HepG2 (cell line): ENCODE data around the gene ZMIZ1. TPM values are rescaled to one million over a fixed set of nuclear protein-coding genes. Genes with fewer than 3 reads are reported as not detected.

ENCODE experiments used
- ATAC-seq: fragments of 200-7000 bp; cut with Tn5 transposase; 3 replicates; pipeline ENCODE4 v1.9.1; 2020; ENCODE audit warnings: mild to moderate bottlenecking, moderate library complexity
- BruUV-seq: library from RNA; stranded (reverse); fragments of 400-500 nt; replicated peaks from 2 replicates; lab custom pipeline; 2021; lab: Mats Ljungman, UMichigan
- CTCF ChIA-PET: fragments of 300-600 bp; formaldehyde crosslinking; extraction: SDS; loops from one replicate; lab custom pipeline; 2021; ENCODE audit warnings: low total read pairs, inconsistent platforms, low intra/inter-chr PET ratio; lab: Yijun Ruan, JAX
- POLR2A ChIA-PET: fragments of 350-600 bp; sonication (Branson Sonifier 250); formaldehyde crosslinking; loops from one replicate; lab custom pipeline; 2020; ENCODE audit warnings: antibody characterized with exemption, inconsistent platforms; lab: Yijun Ruan, JAX
- DNase-seq: peaks from one replicate; pipeline ENCODE4 v3.0.0-alpha.2; 2015; ENCODE audit warnings: low spot score
- FAIRE-seq: peaks from 3 replicates; lab custom pipeline; 2011; peaks lifted over from hg19 to GRCh38; lab: Jason Lieb, UNC
- H2AFZ ChIP-seq: one replicate; pipeline ENCODE4 v1.6.1; 2011; ENCODE audit warnings: low read length, inconsistent platforms
- H3K27ac ChIP-seq: fragments of 300-600 bp; 3 replicates; pipeline ENCODE4 v1.8.0; 2011; ENCODE audit warnings: mixed run types, mild to moderate bottlenecking, mixed read lengths, low read length, inconsistent platforms; ENCODE audit not compliant: insufficient read depth; ENCODE audit errors: extremely low read length
- H3K27me3 ChIP-seq, 2 experiments: fragments of 200-600 bp in 1 of 2; 2 replicates in 1 of 2; 3 replicates in 1 of 2; pipeline versions ENCODE4 v1.6.0 to v1.8.0; 2011; ENCODE audit warnings: low read length in 2 of 2, mild to moderate bottlenecking in 2 of 2, moderate library complexity in 2 of 2, inconsistent platforms in 1 of 2; ENCODE audit not compliant: insufficient read depth in 2 of 2, control insufficient read depth in 1 of 2
- H3K36me3 ChIP-seq, 2 experiments: fragments of 200-600 bp in 1 of 2; replicated peaks in 1 of 2; 2 replicates in 1 of 2; 3 replicates in 1 of 2; pipeline versions ENCODE4 v1.5.1 to v1.8.0; 2011; ENCODE audit warnings: low read length in 2 of 2, inconsistent platforms in 1 of 2; ENCODE audit not compliant: insufficient read depth in 2 of 2, control insufficient read depth in 1 of 2
- H3K4me1 ChIP-seq: 2 replicates; pipeline ENCODE4 v1.5.1; 2012; ENCODE audit warnings: low read length, inconsistent platforms; ENCODE audit not compliant: insufficient read depth
- H3K4me2 ChIP-seq: 2 replicates; pipeline ENCODE4 v1.6.0; 2011; ENCODE audit warnings: low read depth, low read length, inconsistent platforms
- H3K4me3 ChIP-seq, 3 experiments: fragments of 200-600 bp in 1 of 3; sonication (generic), shearing (Covaris generic) in 1 of 3; replicated peaks in 1 of 3; 2 replicates each; pipeline ENCODE4 v1.5.1; 2011 to 2016; ENCODE audit warnings: low read length in 3 of 3, inconsistent platforms in 2 of 3, low read depth in 2 of 3, mild to moderate bottlenecking in 2 of 3, control low read depth in 1 of 3, mixed read lengths in 1 of 3; ENCODE audit not compliant: insufficient read depth in 1 of 3
- H3K79me2 ChIP-seq: one replicate; pipeline ENCODE4 v1.6.1; 2011; ENCODE audit warnings: low read length, inconsistent platforms; ENCODE audit not compliant: insufficient read depth
- H3K9ac ChIP-seq: 2 replicates; pipeline ENCODE4 v1.6.0; 2011; ENCODE audit warnings: mild to moderate bottlenecking, low read depth, low read length, inconsistent platforms; ENCODE audit not compliant: insufficient read depth
- H3K9me3 ChIP-seq: 2 replicates; pipeline ENCODE4 v1.5.1; 2012; ENCODE audit warnings: mild to moderate bottlenecking, low read length
- H4K20me1 ChIP-seq: 2 replicates; pipeline ENCODE4 v1.6.0; 2011; ENCODE audit warnings: inconsistent platforms, mild to moderate bottlenecking, low read length, moderate library complexity; ENCODE audit not compliant: insufficient read depth
- ELF4 ChIP-seq: sonication (generic); formaldehyde crosslinking; IDR thresholded peaks from 2 replicates; pipeline ENCODE4 v1.5.0; 2020; ENCODE audit warnings: missing genetic modification reagents, mild to moderate bottlenecking, moderate library complexity, borderline replicate concordance
- GATAD2A ChIP-seq: IDR thresholded peaks from 2 replicates; pipeline ENCODE4 v1.6.1; 2016
- HOXA3 ChIP-seq: sonication (generic); formaldehyde crosslinking; IDR thresholded peaks from 2 replicates; pipeline ENCODE4 v1.5.0; 2020; ENCODE audit warnings: missing genetic modification reagents
- KLF16 ChIP-seq, 2 experiments: sonication (generic) in 1 of 2; formaldehyde crosslinking in 1 of 2; IDR thresholded peaks; 2 replicates each; pipeline versions ENCODE4 v1.6.1 to v1.8.0; 2016 to 2023; ENCODE audit warnings: missing genetic modification reagents in 2 of 2, missing compliant biosample characterization in 1 of 2
- KMT2A ChIP-seq: sonication (generic); formaldehyde crosslinking; IDR thresholded peaks from 2 replicates; pipeline ENCODE4 v1.4.0; 2020; ENCODE audit warnings: missing genetic modification reagents
- MED8 ChIP-seq: sonication (generic); formaldehyde crosslinking; IDR thresholded peaks from 2 replicates; pipeline ENCODE4 v1.8.1; 2023; ENCODE audit warnings: mild to moderate bottlenecking, missing genetic modification reagents; ENCODE audit not compliant: insufficient replicate concordance
- RAD51 ChIP-seq: fragments of 450-650 bp; IDR thresholded peaks from 2 replicates; pipeline ENCODE4 v1.6.1; 2016; ENCODE audit warnings: borderline replicate concordance
- RBM22 ChIP-seq: fragments of 200-400 bp; formaldehyde crosslinking; optimal IDR thresholded peaks from 2 replicates; pipeline ENCODE3; 2017; ENCODE audit warnings: mild to moderate bottlenecking, low read length, moderate library complexity
- SOX6 ChIP-seq, 2 experiments: fragments of 450-650 bp in 1 of 2; sonication (generic) in 1 of 2; formaldehyde crosslinking in 1 of 2; IDR thresholded peaks; 2 replicates each; pipeline versions ENCODE4 v1.4.0 to v1.6.1; 2017 to 2020; ENCODE audit warnings: antibody characterized with exemption in 1 of 2, mild to moderate bottlenecking in 1 of 2, missing genetic modification reagents in 1 of 2
- SPEN ChIP-seq: sonication (generic); formaldehyde crosslinking; IDR thresholded peaks from 2 replicates; pipeline ENCODE4 v1.5.1; 2020; ENCODE audit warnings: low read depth, mild to moderate bottlenecking, missing genetic modification reagents
- XRCC5 ChIP-seq: fragments of 200-400 bp; formaldehyde crosslinking; optimal IDR thresholded peaks from 2 replicates; pipeline ENCODE3; 2017; ENCODE audit warnings: mild to moderate bottlenecking, low read length
- ZNF143 ChIP-seq: sonication (generic); formaldehyde crosslinking; IDR thresholded peaks from 2 replicates; pipeline ENCODE4 v1.4.0; 2020; ENCODE audit warnings: missing genetic modification reagents
- ZNF432 ChIP-seq: sonication (generic); formaldehyde crosslinking; IDR thresholded peaks from 2 replicates; pipeline ENCODE4 v1.5.0; 2020; ENCODE audit warnings: missing genetic modification reagents, mild to moderate bottlenecking, borderline replicate concordance
- ZNF792 ChIP-seq: IDR thresholded peaks from 2 replicates; pipeline ENCODE4 v1.6.1; 2016
- WGBS: methylation state at CpG from one replicate; pipeline ENCODE4 v1.1.6; 2017; ENCODE audit warnings: low lambda C conversion rate; 5-methylcytosine and 5-hydroxymethylcytosine counted together
- in situ Hi-C: cut with HindIII; loops from 2 replicates; pipeline ENCODE4 v1.10.0; 2017; ENCODE audit warnings: low pct_unique_long_range_greater_than_20kb; ENCODE audit not compliant: extremely low pct_ligation_motif_present
- intact Hi-C: fragments of 100-400 bp; cut with micrococcal nuclease; formaldehyde crosslinking; loops from one replicate; pipeline ENCODE4 v1.10.0; 2022; ENCODE audit not compliant: unreplicated experiment
- polyA plus RNA-seq, 8 experiments: library from polyadenylated mRNA; depleted of rRNA in 3 of 8; stranded (reverse) in 7 of 8; unstranded in 1 of 8; fragments of >200 nt; fragmentation: Illumina TruSeq in 4 of 8; extraction: Trizol in 4 of 8; gene quantifications; 2 replicates each; pipeline versions ENCODE4 v1.2.1 to v1.2.3, GENCODE V29; 2011 to 2016; ENCODE audit warnings: low read depth in 4 of 8, missing spikeins in 1 of 8, mixed read lengths in 1 of 8; ENCODE audit not compliant: insufficient read depth in 1 of 8
- total RNA-seq, 5 experiments: library from RNA; depleted of rRNA; stranded (reverse); fragments of >200 nt; fragmentation: Illumina TruSeq; extraction: Trizol; gene quantifications; 2 replicates each; pipeline ENCODE4 v1.2.3, GENCODE V29; 2016; ENCODE audit warnings: low read depth in 1 of 5
- TF ChIP-seq, protein P1 (sequence below): IDR thresholded peaks from 2 replicates; pipeline ENCODE4 v1.6.1; 2016; ENCODE audit warnings: mild to moderate bottlenecking

Gene ZMIZ1
- total and polyA plus RNA-seq, 2 of the 13 experiments (the other 11 are each of a cell fraction or from before 2014, with no cell fraction given), result 5.3 to 10.2 TPM

DNA sequence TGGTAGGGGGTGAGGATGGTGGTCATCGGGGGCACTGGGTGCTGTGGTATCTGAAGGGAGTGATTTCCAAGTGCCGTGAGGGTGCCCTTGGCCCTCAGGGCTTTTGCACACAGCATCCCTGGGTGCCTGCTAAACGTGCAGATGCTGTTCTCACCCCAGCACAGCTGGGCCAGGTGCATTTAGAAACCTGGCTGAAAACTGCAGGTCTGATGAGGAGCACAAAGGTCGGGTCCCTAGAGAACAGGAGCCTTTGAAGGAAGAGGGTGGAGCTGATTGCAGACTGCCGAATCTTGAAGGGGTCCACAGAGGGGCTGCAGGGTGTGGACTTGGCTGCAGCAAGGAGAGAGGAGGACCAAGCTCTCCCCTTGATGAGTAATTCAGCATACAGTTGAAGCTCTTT, 32.0 kb downstream of the ZMIZ1 start:
- intact Hi-C loops (no loop called here), in situ Hi-C loops (no loop called here)
- Histone ChIP-seq H4K20me1 (peaks cover 92% of the 10 kb centered on the region), H3K27ac (no peak overlapping the region), H3K4me3 (no peak overlapping the region), H3K4me1 (peaks cover 88% of the 10 kb centered on the region), H2AFZ (no peak overlapping the region), H3K79me2 (peaks cover 99% of the 10 kb centered on the region), H3K9ac (no peak overlapping the region), H3K9me3 (no peaks in the 10 kb centered on the region), H3K4me2 (no peak overlapping the region), H3K36me3 (peaks cover 3 to 5% of the 10 kb centered on the region in 2 experiments), H3K27me3 (no peaks in the 10 kb centered on the region)
- BruUV-seq, result no TSS peak
- ChIA-PET POLR2A (no interaction called here), CTCF (no interaction called here)
- FAIRE-seq (no peak), DNase-seq (no peak), ATAC-seq (no peak)
- TF ChIP-seq ZNF143 (CRISPR knock-in tag) (no peak), RBM22 (peak; percentile 41), ELF4 (CRISPR knock-in tag) (no peak), XRCC5 (no peak), KMT2A (no peak)
- WGBS, result 75% methylated on average over 5 of the region's 5 CpGs

DNA sequence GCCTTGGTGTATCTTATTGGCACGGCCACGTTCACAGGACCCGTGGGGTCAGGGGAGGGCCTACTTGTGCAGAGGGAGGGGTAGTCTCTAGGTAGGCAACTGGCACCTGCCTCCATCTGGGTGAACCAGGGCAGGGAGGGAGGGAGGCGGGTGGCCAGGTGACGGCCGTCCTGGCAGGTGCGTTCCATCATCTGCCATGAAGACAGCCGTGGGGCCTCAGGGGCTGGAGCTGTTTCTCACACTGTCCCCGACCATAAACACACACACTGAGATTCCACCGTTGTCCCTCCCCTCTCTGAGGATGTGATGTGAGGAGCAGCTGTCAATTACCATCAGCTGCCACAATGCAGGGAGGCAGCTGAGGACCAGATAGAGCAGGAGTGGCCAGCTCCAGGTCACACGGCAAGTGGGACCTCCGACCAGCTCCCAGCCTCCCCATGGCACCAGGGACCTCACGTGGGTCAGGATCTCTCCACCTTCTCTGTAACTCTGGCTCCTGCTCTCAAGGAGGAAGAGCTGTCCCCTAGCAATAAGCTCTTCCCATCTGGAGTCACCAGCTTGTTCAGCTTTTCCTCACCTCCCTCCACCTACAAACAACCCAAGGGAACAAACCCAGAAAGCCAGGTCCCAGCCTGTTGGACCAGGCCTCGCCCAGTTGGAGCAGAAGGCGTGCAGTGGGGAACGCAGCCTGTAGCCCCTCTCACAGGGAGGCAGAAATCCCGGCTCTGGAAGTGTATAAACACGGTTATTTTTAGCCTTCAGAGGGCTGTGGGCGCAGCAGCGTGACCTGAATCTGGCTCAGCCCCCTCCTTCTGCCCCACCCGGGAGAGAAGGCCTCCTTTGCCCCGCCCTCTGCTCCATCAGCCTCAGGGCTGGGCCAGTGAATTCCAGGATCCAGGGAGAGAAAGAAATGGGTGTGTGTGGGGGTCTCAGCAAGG, 33.1 kb downstream of the ZMIZ1 start:
- Histone ChIP-seq H4K20me1 (peaks cover 97% of the 10 kb centered on the region), H3K4me3 (no peak overlapping the region), H3K36me3 (peaks cover 1 to 4% of the 10 kb centered on the region in 2 experiments; a peak in 4 of 5 replicates), H3K79me2 (peaks cover 100% of the 10 kb centered on the region), H2AFZ (no peak overlapping the region), H3K4me1 (peaks cover 88% of the 10 kb centered on the region), H3K27ac (no peak overlapping the region), H3K9ac (no peak overlapping the region), H3K27me3 (no peaks in the 10 kb centered on the region), H3K9me3 (no peaks in the 10 kb centered on the region), H3K4me2 (no peak overlapping the region)
- intact Hi-C loops, result no loop called here
- no peak for DNase-seq
- ChIA-PET POLR2A (interaction anchor here (1.1 to 1.3 kb wide), 2 partner anchors 9 to 128 kb away, joined by 3 to 4 read pairs; no protein-coding TSS in a partner anchor), CTCF (no interaction called here)
- WGBS, result 79% methylated on average over 9 of the region's 22 CpGs
- no peak for FAIRE-seq
- ATAC-seq, result no peak
- no TSS peak for BruUV-seq
- in situ Hi-C loops, result no loop called here
- no peak for TF ChIP-seq SPEN (CRISPR knock-in tag)
- TF ChIP-seq GATAD2A (CRISPR knock-in tag), result no peak
- no peak for TF ChIP-seq SOX6 (IDR thresholded peaks at IDR 0.05)
- no peak for TF ChIP-seq SOX6 (CRISPR knock-in tag; IDR thresholded peaks at IDR 0.05)
- no peak for TF ChIP-seq ZNF432 (CRISPR knock-in tag)
- no peak for TF ChIP-seq MED8 (CRISPR knock-in tag)
- TF ChIP-seq, protein P1, sequence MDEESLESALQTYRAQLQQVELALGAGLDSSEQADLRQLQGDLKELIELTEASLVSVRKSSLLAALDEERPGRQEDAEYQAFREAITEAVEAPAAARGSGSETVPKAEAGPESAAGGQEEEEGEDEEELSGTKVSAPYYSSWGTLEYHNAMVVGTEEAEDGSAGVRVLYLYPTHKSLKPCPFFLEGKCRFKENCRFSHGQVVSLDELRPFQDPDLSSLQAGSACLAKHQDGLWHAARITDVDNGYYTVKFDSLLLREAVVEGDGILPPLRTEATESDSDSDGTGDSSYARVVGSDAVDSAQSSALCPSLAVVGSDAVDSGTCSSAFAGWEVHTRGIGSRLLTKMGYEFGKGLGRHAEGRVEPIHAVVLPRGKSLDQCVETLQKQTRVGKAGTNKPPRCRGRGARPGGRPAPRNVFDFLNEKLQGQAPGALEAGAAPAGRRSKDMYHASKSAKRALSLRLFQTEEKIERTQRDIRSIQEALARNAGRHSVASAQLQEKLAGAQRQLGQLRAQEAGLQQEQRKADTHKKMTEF (CRISPR knock-in tag), result no peak
- TF ChIP-seq RAD51, result no peak
- no peak for TF ChIP-seq KLF16 (CRISPR knock-in tag; IDR thresholded peaks at IDR 0.05)
- TF ChIP-seq HOXA3, result no peak
- TF ChIP-seq ZNF792 (CRISPR knock-in tag), result no peak
